HG02763 (cell line): ENCODE data around the gene NRAS.

Experiments used
- ATAC-seq: cut with Tn5 transposase; IDR thresholded peaks from one replicate; pipeline ENCODE4 v1.9.1; 2021; ENCODE audit warnings: mild to moderate bottlenecking, moderate library complexity; ENCODE audit not compliant: unreplicated experiment

NRAS gene

GRCh38 chr1:114729782-114730181, 13.2 kb upstream of the NRAS start:
- no peak for ATAC-seq

GRCh38 chr1:114728553-114728952, 12.0 kb upstream of the NRAS start:
- ATAC-seq, result no peak

GRCh38 chr1:114725230-114725629, 8.7 kb upstream of the NRAS start:
- no peak for ATAC-seq

GRCh38 chr1:114723915-114724314, 7.3 kb upstream of the NRAS start:
- no peak for ATAC-seq

GRCh38 chr1:114723457-114723856, 6.9 kb upstream of the NRAS start:
- no peak for ATAC-seq

GRCh38 chr1:114720492-114720891, 3.9 kb upstream of the NRAS start:
- no peak for ATAC-seq

GRCh38 chr1:114719424-114719787, 2.8 kb upstream of the NRAS start:
- ATAC-seq, result no peak

- no peak for ATAC-seq
Measured at GRCh38 chr1:114718661-114719423, 2.3 kb upstream of the NRAS start.

- ATAC-seq, result no peak
Measured at GRCh38 chr1:114715952-114716303, 643 bp downstream of the NRAS start.

GRCh38 chr1:114712977-114713376, 3.6 kb downstream of the NRAS start:
- no peak for ATAC-seq

GRCh38 chr1:114710360-114710759, 6.2 kb downstream of the NRAS start:
- no peak for ATAC-seq

GRCh38 chr1:114707604-114708003, 9.0 kb downstream of the NRAS start:
- no peak for ATAC-seq

- no peak for ATAC-seq
Measured at GRCh38 chr1:114703242-114703641, 13.3 kb downstream of the NRAS start.

GRCh38 chr1:114702737-114703136, 13.8 kb downstream of the NRAS start:
- ATAC-seq, result no peak

GRCh38 chr1:114701931-114702330, 14.6 kb downstream of the NRAS start:
- no peak for ATAC-seq

GRCh38 chr1:114700036-114700600, 16.5 kb downstream of the NRAS start:
- ATAC-seq, result no peak

- ATAC-seq, result no peak
Measured at GRCh38 chr1:114696810-114697209, 19.8 kb downstream of the NRAS start.

- no peak for ATAC-seq
Measured at GRCh38 chr1:114695430-114696058, 21.0 kb downstream of the NRAS start, which contains the start of gene AMPD1. Gene AMPD1, minus strand, starts transcription at chr1:114695546. Its CDS starts 75 bp downstream, at chr1:114695471.

GRCh38 chr1:114694540-114695310, 21.8 kb downstream of the NRAS start:
- no peak for ATAC-seq

GRCh38 chr1:114692947-114693346, 23.6 kb downstream of the NRAS start:
- no peak for ATAC-seq

- ATAC-seq, result no peak
Measured at GRCh38 chr1:114691061-114691460, 25.5 kb downstream of the NRAS start.

- ATAC-seq, result no peak
Measured at GRCh38 chr1:114690148-114690547, 26.4 kb downstream of the NRAS start.
